Kidney (tissue), 14 donors: Measurements from ENCODE around the gene RGS14. TPM values are rescaled to one million over a fixed set of nuclear protein-coding genes. Genes with fewer than 3 reads are reported as not detected.

Experiments
- DNase-seq, 5 donors: peaks; one replicate each; pipeline ENCODE4 v3.0.0-alpha.2; 2013 to 2020
- FAIRE-seq: peaks from 2 replicates; lab custom pipeline; 2012; peaks lifted over from hg19 to GRCh38; lab: Jason Lieb, UNC
- H3K27ac ChIP-seq, 2 donors: one replicate each; pipeline ENCODE4 v1.7.0; 2013; ENCODE audit warnings: low read depth in 2 of 2, low read length in 2 of 2, inconsistent platforms in 1 of 2
- H3K27me3 ChIP-seq: one replicate; pipeline ENCODE4 v1.7.1; 2013; ENCODE audit warnings: low read length, inconsistent platforms; ENCODE audit not compliant: control insufficient read depth, insufficient read depth
- H3K36me3 ChIP-seq, 3 donors: one replicate each; pipeline versions ENCODE4 v1.7.0 to v1.7.1; 2013; ENCODE audit warnings: low read length in 3 of 3, control low read depth in 1 of 3, inconsistent platforms in 1 of 3; ENCODE audit not compliant: insufficient read depth in 3 of 3, control insufficient read depth in 2 of 3
- H3K4me1 ChIP-seq, 3 donors: one replicate each; pipeline versions ENCODE4 v1.7.0 to v1.7.1; 2013; ENCODE audit warnings: low read length in 3 of 3, inconsistent platforms in 1 of 3, low read depth in 1 of 3; ENCODE audit not compliant: control insufficient read depth in 2 of 3, insufficient read depth in 2 of 3
- H3K4me3 ChIP-seq, 3 donors: one replicate each; pipeline versions ENCODE4 v1.7.0 to v1.8.1; 2013; ENCODE audit warnings: low read length in 3 of 3, control low read depth in 1 of 3, inconsistent platforms in 1 of 3
- H3K9ac ChIP-seq, 3 donors: one replicate each; pipeline versions ENCODE4 v1.7.0 to v1.7.1; 2013; ENCODE audit warnings: low read length in 3 of 3, control low read depth in 1 of 3, inconsistent platforms in 1 of 3
- H3K9me3 ChIP-seq, 3 donors: one replicate each; pipeline versions ENCODE4 v1.7.0 to v1.7.1; 2013; ENCODE audit warnings: low read length in 3 of 3, control low read depth in 1 of 3, inconsistent platforms in 1 of 3; ENCODE audit not compliant: control insufficient read depth in 2 of 3, insufficient read depth in 1 of 3
- intact Hi-C: fragments of 100-400 bp; cut with DNase I; formaldehyde crosslinking; loops from one replicate; pipeline ENCODE4 v1.11.1; 2022
- polyA plus RNA-seq: library from polyadenylated mRNA; stranded (reverse); fragments of 350-450 nt; fragmentation: Illumina TruSeq; extraction: RNeasy Lipid Tissue Mini Kit (QIAGEN cat#74804); gene quantifications from one replicate; pipeline ENCODE4 v1.2.3, GENCODE V29; 2014; ENCODE audit warnings: low read depth, low replicate concordance; ENCODE audit not compliant: insufficient read depth
- total RNA-seq: library from RNA; stranded (reverse); fragmentation: NEBNext Ultra II Directional; extraction: Animal tissue kit (Norgen Biotek cat#: 25700); gene quantifications from one replicate; pipeline ENCODE4 v1.2.1, GENCODE V29; 2021
- TF ChIP-seq, protein P1 (sequence below): IDR thresholded peaks from 3 replicates; pipeline ENCODE4 v1.5.1; 2012; ENCODE audit warnings: mild to moderate bottlenecking, moderate library complexity, borderline replicate concordance; ENCODE audit not compliant: insufficient read depth; ENCODE audit errors: extremely low read depth
- donor health status: control.
- donor health status: control.
- donor health status: control.
- donor health status: control.
- donor health status: control.
- donor health status: DM: yes; HTN: yes; CAD: no.
- donor health status: Normal renal cell carcinoma (clear cell type).

RGS14 gene
- total and polyA plus RNA-seq, 2 donors from 2014 or later = 28.4 to 56.3 TPM

DNA sequence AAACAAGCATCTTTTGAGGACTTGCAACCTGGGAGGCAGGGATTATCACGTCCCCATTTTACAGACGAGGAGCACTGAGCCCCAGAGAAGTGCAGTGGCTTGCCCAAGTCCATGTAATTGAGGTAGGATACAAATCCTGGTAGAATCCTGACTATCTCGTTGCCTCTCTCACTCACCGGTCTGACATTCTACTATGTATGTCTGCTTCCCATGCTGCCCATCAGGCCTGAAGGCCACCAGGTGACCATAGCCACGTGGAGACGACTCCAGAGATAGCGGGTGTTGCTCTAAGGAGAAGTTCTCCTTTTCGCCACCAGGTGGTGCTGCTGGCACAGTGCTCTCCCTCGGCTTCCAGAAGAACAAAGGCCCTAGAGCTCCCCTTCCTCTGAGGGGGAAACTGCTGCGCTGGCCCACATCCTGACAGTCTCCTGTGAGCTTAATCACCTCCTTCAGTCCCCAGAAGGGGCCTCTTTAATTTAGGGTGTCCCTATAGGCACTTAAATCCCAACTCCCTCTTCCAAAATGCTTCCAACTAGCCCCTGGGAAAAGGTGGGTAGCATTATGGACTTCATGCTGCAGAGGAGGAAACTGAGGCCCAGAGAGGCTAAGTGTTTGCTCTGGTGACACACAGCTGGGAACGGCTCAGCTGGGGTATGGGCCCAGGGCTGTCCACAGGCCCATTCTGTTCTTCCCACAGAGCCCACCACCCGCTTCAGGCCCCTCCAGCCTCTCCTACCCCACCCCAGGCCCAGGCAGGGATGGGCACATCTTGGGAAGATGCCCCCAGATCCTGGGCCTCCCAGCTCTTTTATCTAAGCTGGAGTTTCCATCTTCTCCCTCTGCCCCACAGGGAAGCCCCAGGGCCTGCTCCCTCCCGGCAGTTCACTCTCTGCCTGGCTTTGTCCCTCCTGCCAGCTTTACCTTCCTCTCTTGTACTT lies 32.9 kb downstream of the RGS14 start:
- intact Hi-C loops = no loop called here

DNA sequence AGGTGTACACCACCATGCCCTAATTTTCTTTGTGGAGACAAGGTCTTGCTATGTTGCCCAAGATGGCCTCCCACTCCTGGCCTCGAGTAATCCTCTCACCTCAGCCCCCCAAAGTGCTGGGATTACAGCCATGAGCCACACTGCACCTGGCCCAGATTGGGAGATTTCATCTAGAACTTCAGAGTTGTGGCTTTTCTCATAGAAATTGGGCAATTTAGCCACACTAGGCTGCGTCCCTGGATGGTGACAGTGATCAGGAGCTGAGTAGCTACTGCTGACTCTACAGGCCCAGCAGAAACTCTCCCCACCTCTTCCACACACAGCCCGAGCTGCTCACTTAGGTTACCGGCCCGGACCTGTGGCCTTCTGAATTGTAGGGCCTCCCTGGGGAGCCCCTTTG lies 35.0 kb downstream of the RGS14 start:
- DNase-seq (no peak), FAIRE-seq (no peak)
- Histone ChIP-seq H3K9ac (no peak overlapping the region), H3K36me3 (peaks cover 0 to 4% (median 0%) of the 10 kb centered on the region in 3 donors), H3K4me3 (no peak overlapping the region), H3K27ac (no peak overlapping the region), H3K27me3 (peaks cover 2% of the 10 kb centered on the region), H3K4me1 (peaks cover 0 to 17% (median 0%) of the 10 kb centered on the region in 3 donors), H3K9me3 (no peaks in the 10 kb centered on the region)
- intact Hi-C loops = no loop called here
- TF ChIP-seq, protein P1, sequence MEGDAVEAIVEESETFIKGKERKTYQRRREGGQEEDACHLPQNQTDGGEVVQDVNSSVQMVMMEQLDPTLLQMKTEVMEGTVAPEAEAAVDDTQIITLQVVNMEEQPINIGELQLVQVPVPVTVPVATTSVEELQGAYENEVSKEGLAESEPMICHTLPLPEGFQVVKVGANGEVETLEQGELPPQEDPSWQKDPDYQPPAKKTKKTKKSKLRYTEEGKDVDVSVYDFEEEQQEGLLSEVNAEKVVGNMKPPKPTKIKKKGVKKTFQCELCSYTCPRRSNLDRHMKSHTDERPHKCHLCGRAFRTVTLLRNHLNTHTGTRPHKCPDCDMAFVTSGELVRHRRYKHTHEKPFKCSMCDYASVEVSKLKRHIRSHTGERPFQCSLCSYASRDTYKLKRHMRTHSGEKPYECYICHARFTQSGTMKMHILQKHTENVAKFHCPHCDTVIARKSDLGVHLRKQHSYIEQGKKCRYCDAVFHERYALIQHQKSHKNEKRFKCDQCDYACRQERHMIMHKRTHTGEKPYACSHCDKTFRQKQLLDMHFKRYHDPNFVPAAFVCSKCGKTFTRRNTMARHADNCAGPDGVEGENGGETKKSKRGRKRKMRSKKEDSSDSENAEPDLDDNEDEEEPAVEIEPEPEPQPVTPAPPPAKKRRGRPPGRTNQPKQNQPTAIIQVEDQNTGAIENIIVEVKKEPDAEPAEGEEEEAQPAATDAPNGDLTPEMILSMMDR = no peak

More for the DNA sequence above, 32.9 kb downstream of the RGS14 start:
- H3K4me1 ChIP-seq = peaks cover 0 to 18% (median 0%) of the 10 kb centered on the region in 3 donors
- peaks cover 0 to 4% (median 2%) of the 10 kb centered on the region in 3 donors for H3K36me3 ChIP-seq
- H3K9me3 ChIP-seq = no peaks in the 10 kb centered on the region
- peak overlapping the region in 1 of 3 donors; percentile 16 for H3K9ac ChIP-seq
- DNase-seq = peak; percentile 81 to 95 (median 94)
- TF ChIP-seq, protein P1 = peak; percentile 96
- FAIRE-seq = no peak
- no peak overlapping the region for H3K27ac ChIP-seq
- H3K27me3 ChIP-seq = no peaks in the 10 kb centered on the region
- H3K4me3 ChIP-seq = peak overlapping the region in 2 of 3 donors; percentile 21 to 42

DNA sequence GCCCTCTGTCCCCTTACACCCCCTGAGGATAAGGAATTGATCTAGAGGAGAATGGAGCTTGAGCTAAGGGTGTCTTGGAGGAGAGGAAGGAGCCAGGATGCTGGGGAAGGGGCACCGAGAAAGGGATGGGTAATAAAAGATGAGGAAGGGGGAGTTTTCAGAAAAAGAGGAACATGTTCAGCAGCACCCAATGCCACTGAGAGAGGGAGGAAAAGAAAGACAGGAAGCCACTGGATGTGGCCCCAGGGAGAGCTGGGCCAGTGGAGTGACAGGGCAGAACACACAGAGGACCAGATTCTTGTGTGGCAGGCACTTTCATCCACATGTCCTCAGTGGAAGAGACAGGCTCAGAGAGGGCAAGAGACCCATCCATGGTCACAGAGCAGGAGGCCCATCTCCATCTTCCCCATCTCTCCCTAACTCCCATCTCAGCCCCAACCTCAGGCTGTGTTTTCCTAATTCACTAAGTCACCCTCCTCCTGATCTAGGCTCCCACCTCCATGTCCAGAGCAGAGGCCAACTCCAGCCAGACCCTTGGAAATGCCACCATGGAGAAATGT lies 35.6 kb downstream of the RGS14 start:
- intact Hi-C loops = no loop called here
- Histone ChIP-seq H3K9me3 (no peaks in the 10 kb centered on the region), H3K4me3 (no peak overlapping the region), H3K4me1 (peaks cover 0 to 15% (median 0%) of the 10 kb centered on the region in 3 donors), H3K9ac (no peak overlapping the region), H3K36me3 (peaks cover 0 to 4% (median 0%) of the 10 kb centered on the region in 3 donors), H3K27ac (no peak overlapping the region), H3K27me3 (peaks cover 2% of the 10 kb centered on the region)
- DNase-seq = no peak
- FAIRE-seq = no peak
- TF ChIP-seq, protein P1 = no peak
